DMS 273 (cell line): ENCODE results near the gene P4HTM.

Experiments
- DNase-seq: peaks from one replicate; lab custom pipeline; 2025; ENCODE audit not compliant: unreplicated experiment; lab: John Stamatoyannopoulos, UW

Gene P4HTM

GRCh38 chr3:48983096-48983495 lies 6.9 kb upstream of the P4HTM start:
- DNase-seq: no peak

- DNase-seq: no peak
These were observed 5.4 kb upstream of the P4HTM start for GRCh38 chr3:48984663-48985062.

DNA sequence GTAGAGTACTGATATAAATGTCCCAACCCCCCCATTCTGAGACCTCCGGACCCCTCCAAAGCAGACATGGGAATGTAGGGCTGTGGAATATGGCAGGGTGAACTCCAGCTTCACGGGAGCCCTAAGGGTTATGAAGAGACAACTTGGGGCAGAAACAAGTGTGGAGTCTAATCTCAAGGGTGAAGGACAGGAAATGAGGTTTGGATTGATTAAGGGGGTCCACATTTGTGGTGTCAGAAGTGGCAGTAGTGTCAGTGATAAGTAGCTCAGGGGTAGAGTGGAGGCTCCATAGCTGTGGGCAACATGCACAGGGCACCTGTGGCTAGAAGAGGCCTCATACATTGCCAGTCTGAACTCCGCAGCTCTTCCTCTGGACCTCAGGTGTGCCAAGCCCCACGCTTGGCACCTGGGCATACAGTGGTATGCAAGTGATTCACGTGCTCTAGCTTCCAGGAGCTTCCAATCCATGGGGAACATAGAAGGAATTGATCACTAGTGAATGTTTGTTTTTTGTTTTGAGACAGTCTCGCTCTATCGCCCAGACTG lies 4.1 kb upstream of the P4HTM start:
- no peak for DNase-seq

GRCh38 chr3:48989126-48989795 lies 780 bp upstream of the P4HTM start:
- no peak for DNase-seq

GRCh38 chr3:48990636-48991469 lies 812 bp downstream of the P4HTM start:
- peak; percentile 48 for DNase-seq

DNA sequence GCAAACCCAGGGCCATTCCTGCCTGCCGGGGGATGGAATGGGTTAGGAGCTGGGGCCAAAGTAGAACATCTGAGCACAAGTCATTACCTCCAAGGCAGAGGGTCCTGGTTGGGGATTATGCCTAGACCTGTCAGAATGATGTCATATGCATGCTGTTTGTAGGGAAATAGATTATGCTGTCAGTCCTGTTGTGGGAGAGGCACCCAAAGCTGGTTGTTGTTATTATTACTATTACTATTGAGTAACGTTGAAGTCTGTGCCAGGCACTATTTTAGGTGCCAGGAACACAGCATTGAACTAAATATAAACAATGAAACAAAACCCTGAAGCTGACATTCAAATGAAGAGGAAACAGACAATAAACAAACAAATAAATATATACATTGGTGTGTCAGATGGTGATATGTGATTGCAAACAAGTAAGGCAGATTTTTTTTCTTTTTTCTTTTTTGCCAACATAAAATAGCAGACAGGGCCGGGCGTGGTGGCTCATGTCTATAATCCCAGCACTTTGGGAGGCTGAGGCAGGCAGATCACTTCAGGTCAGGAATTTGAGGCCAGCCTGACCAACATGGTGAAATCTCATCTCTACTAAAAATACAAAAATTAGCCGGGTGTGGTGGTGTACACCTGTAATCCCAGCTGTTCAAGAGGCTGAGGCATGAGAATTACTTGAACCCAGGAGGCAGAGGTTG lies 2.0 kb downstream of the P4HTM start:
- DNase-seq: no peak

DNA sequence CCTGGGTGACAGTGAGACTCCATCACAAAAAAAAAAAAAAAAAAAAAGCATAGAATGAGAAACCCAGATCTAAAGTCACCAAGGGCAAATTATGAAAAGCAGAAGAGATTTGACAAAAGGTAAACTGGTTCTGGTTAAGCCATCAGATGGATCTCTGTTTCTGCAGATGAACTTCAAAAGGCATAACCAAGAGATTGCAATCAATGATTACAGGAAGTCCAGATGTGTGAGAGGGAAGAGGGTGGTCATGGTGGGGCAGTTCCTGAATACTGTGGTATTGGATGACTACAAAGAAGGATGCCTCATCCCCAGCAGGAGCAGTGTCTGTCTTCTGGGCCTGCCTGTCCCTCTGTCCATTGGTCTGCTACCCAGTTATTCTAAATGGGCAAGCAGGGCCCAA lies 3.8 kb downstream of the P4HTM start:
- no peak for DNase-seq

DNA sequence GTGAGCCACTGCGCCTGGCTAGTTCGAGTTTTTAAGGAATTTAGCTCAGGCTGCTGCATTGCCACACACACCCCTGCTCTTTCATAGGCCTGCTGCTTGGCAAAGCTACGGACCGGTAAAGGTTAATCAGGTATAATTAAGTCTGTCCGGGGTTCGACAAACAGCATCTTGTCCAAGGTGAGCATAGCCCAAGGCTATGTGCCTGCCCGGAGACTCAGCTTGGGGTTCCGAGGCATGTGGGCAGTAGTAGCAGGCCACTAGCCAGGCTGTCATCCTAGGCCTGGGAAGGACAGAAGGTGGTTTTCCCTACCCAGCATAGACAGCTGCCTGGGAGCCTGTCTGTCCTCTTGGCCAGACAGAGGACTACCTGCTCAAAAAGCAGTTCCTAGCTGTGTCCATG lies 6.6 kb downstream of the P4HTM start:
- DNase-seq: no peak

DNA sequence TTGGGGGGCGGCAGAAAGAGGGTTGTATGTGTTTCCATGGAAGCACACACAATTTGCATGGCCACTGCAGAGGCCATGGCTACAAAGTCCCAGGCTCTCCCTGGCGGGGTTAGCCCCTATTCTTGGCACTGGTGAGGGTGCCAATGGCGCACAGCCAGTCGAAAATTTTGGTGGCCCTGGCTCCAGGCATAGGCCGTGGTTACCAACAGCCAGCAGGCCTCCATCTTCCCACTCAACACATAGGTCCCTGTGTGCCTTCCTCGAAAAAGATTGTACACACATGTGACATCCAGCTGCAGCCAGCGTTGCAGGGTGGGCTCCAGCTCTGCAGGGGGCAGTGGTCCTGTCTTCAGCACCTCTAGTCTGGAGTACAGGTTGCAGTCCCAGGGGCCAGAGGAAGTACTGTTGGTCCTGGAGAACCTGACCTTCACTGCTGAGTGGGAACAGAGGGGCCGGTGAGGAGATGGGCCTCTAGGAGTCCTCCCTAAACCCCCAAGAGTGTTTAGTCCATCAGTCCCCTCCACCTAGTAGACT lies 7.1 kb downstream of the P4HTM start:
- no peak for DNase-seq

DNA sequence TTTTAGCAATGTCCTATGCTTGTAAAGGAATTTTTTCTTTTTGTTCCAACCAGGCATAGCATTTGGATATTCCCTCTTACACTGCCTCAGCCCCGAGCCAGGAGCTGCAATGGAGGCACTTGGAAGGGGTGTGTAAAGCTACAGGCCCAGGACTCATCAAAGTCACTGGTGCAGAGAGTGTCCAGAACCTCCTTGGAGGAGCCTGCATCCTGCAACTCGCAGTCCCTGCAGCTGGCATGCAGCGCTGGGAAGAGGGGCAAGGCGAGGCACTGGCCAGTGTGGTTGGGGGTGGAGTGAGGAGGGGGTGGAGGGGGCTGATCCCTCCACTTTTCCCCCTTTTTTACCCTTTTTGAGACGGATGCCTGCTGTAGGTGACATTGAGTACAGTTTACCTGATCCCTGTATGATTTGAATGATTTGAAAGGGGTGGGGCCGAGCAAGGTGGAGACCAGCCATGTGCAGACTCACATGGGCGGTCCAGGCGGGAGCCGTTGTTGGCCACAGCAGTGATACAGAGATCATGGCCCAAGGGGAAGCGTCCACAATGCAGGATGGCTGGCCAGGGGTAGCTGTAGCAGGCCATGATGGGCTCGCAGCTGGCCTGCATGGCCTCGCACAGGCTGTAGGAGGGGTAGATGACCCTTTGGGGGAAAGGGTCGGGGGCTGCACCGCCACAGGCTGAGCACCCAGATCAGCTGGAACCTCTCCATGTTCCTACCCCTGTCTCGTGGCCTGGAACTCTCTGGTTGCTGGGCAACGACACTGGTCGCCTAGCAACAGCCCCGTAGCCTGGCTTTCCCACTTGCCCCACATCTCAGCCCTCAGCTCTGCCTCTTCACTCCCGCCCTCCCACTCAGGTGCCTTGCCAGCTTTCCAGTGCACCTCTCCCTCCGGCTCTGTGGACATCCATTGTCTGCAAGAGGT lies 7.9 kb downstream of the P4HTM start:
- DNase-seq: peak; percentile 58

GRCh38 chr3:48999085-48999858 lies 9.2 kb downstream of the P4HTM start:
- DNase-seq: no peak

- peak; percentile 18 for DNase-seq
These were observed 11.1 kb downstream of the P4HTM start for GRCh38 chr3:49001155-49001554.

DNA sequence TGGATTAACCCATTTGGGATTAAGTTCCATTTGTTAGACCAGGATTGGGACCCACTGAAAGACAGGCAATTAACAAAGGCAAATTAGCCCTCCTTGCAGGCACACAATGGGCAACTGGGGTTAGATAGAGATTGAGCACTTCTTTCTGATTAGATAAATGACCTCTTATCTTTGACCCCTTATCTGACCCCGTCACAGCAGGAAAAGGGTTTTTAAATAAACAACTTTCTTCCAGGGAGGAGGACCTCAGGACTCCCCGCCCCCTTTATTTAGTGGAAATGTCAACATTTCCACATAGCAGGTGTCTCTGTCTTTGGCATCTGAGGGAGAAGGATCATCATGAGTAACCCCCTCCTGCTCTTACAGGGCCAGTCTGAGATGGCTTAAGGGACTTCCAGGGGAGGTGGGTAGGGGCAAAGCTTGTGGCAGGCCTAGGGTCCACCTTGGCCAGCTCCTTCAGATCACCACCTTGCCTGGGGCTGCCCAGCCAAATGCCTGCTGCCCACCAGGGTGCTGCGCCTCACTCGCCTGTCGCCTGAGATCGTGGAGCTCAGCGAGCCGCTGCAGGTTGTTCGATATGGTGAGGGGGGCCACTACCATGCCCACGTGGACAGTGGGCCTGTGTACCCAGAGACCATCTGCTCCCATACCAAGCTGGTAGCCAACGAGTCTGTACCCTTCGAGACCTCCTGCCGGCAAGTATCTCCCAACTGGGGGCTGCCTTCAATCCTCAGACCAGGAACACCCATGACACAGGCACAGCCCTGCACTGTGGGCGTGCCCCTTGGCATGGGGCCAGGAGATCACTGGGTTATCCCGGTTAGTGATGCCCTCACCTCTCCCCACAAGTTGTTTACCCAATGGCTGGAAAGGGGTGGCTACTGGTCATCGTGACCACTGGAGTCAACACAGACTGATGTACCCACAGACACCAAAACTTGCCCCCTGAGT lies 14.6 kb downstream of the P4HTM start:
- peak; percentile 42 for DNase-seq

DNA sequence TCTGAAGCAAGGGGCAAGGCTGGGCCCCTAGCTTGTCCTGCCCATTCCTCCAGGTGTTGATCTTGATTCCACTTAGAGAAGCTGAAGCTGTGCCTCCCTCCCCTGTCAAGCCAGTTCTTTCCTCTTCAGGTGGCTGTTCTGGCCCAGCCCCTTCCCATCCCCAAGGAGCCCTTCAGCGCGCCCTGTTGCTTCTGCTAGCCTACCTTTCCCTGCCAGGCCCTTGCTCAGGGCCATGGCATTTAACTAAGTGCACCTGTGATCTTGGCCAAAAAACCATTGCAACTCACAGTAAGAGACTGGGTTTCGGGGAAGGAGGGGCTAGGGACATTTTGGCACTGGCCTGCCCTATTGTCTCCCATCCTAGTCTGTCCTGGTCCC lies 15.3 kb downstream of the P4HTM start:
- no peak for DNase-seq

DNA sequence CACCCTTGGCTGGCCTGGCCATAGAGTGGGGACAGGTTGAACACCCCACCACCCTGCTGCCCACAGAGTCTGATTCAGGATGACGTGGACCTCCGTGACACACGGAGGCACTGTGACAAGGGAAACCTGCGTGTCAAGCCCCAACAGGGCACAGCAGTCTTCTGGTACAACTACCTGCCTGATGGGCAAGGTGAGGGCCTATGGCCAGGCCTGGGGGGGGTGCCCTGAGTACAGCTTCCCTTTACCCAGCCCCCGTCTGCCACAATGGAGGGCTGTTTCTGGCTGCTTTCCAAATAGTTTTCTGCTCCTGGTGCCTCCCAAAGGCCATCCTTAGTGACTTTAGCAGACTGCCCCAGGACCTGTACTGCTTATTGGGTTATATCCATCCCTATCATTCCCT lies 16.0 kb downstream of the P4HTM start:
- peak; percentile 33 for DNase-seq

DNA sequence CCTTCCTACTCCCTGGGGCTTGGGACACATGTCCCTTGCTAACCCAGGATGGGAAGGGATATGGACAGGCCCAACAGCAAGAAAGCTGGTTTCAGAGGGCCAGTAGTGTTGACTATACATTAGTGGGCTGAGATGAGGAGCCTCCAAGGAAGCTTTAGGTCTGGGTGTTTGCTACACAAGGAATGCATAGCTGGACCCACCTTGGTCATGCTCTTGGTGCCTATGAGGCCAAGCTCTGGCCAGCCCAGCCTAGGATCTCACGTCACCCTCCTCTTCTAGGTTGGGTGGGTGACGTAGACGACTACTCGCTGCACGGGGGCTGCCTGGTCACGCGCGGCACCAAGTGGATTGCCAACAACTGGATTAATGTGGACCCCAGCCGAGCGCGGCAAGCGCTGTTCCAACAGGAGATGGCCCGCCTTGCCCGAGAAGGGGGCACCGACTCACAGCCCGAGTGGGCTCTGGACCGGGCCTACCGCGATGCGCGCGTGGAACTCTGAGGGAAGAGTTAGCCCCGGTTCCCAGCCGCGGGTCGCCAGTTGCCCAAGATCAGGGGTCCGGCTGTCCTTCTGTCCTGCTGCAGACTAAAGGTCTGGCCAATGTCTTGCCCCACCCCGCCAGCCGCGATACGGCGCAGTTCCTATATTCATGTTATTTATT lies 16.5 kb downstream of the P4HTM start:
- peak; percentile 48 for DNase-seq

DNA sequence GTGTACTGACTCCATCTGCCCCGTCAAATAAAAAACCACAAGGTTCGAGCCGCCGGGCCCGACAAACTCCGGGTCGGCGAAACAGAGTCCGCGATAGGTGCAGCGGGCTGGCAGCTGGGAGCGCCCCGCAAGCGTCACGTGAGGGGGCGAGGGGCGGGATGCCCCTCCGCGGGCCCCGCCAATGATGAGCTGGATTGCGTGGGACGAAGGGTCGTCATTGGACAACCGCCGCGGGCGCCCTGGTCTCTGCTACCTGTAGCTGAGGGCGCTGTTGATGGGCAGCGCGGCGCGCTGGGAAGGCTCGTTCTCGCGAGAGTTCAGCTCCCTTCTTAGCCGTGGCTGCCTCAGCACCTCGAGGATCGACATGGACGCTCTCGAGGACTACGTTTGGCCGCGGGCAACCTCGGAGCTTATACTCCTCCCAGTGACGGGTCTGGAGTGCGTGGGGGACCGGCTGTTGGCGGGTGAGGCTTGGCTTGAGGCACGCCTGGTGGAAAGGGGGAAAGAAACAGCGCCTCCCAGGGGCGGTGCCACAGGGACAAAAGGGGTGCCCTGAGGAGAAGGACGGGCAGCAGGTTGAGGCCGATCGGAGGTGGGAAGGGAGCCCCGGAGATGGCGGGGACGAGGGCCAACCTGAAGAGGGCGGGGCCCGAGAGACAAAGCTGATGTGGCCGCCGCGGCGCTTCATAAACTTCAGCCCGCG lies 17.2 kb downstream of the P4HTM start, which contains the start of gene WDR6:
Gene WDR6 (plus strand): TSS at position 324 of the 703 bp plus-strand sequence. CDS start 41 bp downstream, at position 365.
- DNase-seq: peak; percentile 98
